ENCODE data around the gene UHMK1.
A peak's percentile ranks its signal among the peaks of the same experiment; 100 is the strongest.
"Not testable (repeated sequence)": the region's sequence is repeated elsewhere in the genome, so short reads cannot be mapped to it uniquely, and the experiment has no call there.

The UHMK1 gene, protein sequence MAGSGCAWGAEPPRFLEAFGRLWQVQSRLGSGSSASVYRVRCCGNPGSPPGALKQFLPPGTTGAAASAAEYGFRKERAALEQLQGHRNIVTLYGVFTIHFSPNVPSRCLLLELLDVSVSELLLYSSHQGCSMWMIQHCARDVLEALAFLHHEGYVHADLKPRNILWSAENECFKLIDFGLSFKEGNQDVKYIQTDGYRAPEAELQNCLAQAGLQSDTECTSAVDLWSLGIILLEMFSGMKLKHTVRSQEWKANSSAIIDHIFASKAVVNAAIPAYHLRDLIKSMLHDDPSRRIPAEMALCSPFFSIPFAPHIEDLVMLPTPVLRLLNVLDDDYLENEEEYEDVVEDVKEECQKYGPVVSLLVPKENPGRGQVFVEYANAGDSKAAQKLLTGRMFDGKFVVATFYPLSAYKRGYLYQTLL

DNA sequence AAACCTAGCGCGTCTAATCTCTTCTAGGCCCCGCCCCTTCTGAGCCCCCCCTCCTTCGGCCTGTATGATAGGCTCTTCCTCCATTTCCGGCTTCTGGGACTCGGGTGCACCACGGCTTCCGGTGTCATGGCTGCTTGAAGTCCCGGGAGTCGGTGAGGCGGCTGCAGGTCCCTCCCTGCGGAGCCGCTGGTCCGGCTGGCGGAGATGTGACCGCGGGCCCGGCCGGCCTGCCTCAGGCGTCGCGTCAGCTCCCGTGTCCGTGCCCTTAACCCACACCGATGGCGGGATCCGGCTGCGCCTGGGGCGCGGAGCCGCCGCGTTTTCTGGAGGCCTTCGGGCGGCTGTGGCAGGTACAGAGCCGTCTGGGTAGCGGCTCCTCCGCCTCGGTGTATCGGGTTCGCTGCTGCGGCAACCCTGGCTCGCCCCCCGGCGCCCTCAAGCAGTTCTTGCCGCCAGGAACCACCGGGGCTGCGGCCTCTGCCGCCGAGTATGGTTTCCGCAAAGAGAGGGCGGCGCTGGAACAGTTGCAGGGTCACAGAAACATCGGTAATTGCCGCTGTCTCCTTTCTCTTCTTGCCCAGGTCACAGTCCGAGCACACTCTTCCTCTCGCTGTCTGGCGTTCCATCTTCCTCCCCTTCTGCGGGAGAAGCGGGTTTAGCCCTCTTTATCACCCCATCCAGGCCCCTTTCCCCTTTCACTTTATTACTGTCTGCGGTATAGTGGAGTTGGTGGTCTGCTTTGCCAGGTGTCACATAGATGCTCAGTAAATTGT lies at the start of gene UHMK1:
TSS of gene UHMK1 (plus strand) at position 96 of the 773 bp plus-strand sequence. CDS start at position 279, 183 bp downstream.
- ATAC-seq (peak; percentile 99), DNase-seq (peak; percentile 84)
- Mint-ChIP-seq H3K36me3 (ENCODE audit: low read depth) (peaks cover 23% of the 10 kb centered on the region), H3K27me3 (no peaks in the 10 kb centered on the region), H3K4me3 (peak within 1 kb of the TSS; percentile 90), H3K27ac (peak within 1 kb of the TSS; percentile 89), H3K4me1 (peaks cover 33% of the 10 kb centered on the region), H3K9me3 (no peaks in the 10 kb centered on the region)

GRCh38 chr1:162454361-162454760 lies 43.3 kb upstream of the UHMK1 start:
- not testable (repeated sequence) for H3K4me3 Mint-ChIP-seq; DNase-seq; H3K9me3 Mint-ChIP-seq; H3K27ac Mint-ChIP-seq; ATAC-seq; H3K4me1 Mint-ChIP-seq; H3K36me3 Mint-ChIP-seq (ENCODE audit: low read depth); H3K27me3 Mint-ChIP-seq

GRCh38 chr1:162456323-162456722 lies 41.3 kb upstream of the UHMK1 start:
- H3K4me3 Mint-ChIP-seq = no peak overlapping the region

DNA sequence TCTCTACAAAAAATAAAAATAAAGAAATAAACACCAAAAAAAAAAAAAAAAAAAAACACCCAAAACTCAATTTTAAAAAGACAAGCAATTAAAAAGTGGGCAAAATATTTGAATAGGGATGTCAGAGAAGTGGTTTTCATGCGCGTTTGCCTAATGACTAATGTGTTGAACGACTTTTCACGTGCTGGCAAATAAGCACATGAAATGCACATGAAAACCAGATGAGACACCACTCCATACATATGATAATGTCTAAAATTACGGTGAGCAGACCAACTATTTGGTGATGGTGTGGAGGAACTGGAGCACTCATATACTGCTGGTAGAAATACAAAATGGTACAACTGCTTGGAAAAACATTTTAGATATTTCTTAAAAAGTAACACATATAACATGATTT lies 39.4 kb upstream of the UHMK1 start:
- Mint-ChIP-seq H3K4me3 (no peak overlapping the region), H3K27ac (no peak overlapping the region), H3K27me3 (no peaks in the 10 kb centered on the region), H3K4me1 (no peaks in the 10 kb centered on the region), H3K9me3 (no peaks in the 10 kb centered on the region), H3K36me3 (ENCODE audit: low read depth) (no peaks in the 10 kb centered on the region)
- no peak for ATAC-seq
- DNase-seq = no peak

More at GRCh38 chr1:162456323-162456722, 41.3 kb upstream of the UHMK1 start:
- Mint-ChIP-seq H3K4me1 (no peaks in the 10 kb centered on the region), H3K27me3 (peaks cover 2% of the 10 kb centered on the region), H3K27ac (no peak overlapping the region), H3K9me3 (no peaks in the 10 kb centered on the region), H3K36me3 (ENCODE audit: low read depth) (no peaks in the 10 kb centered on the region)
- DNase-seq (no peak), ATAC-seq (no peak)

DNA sequence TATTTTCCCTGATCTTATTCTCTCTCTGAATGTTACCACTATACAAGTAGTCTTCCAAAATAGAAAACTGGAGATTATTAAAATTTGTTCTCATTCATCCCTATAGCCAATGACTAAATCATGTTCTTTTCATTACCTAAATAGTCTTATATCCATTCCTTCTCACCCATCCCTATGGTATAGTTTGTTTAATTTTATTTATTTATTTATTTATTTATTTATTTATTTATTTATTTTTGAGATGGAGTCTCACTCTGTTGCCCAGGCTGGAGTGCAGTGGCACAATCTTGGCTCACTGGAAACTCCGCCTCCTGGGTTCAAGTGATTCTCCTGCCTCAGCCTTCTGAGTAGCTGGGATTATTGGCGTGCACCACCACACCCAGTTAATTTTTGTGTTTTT lies 35.2 kb upstream of the UHMK1 start:
- not testable (repeated sequence) for H3K36me3 Mint-ChIP-seq (ENCODE audit: low read depth); H3K4me1 Mint-ChIP-seq; H3K4me3 Mint-ChIP-seq; H3K27me3 Mint-ChIP-seq; H3K9me3 Mint-ChIP-seq; DNase-seq; ATAC-seq; H3K27ac Mint-ChIP-seq

DNA sequence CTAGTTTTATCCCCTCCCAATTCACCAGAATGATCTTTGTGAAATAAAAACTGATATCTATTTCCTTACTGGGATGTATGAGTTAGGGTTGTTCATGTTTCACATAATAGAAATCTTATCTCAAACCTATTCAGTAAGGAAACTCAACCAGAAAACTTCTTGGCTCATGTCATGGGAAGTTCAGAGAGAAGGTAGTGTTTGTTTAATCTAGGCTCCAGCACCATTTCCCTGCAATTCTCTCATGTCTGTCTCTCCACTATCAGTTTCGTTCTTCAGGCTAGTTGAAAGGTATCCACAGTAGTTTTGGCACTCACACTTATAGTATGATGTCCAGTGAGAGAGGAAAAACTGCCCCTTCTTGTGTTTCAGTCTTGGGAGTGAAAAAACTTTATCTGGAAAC lies 34.6 kb upstream of the UHMK1 start:
- H3K4me1 Mint-ChIP-seq = no peaks in the 10 kb centered on the region
- ATAC-seq = no peak
- no peak overlapping the region for H3K4me3 Mint-ChIP-seq
- H3K27me3 Mint-ChIP-seq = peaks cover 2% of the 10 kb centered on the region
- H3K36me3 Mint-ChIP-seq (ENCODE audit: low read depth) = no peaks in the 10 kb centered on the region
- peaks cover 9% of the 10 kb centered on the region for H3K9me3 Mint-ChIP-seq
- H3K27ac Mint-ChIP-seq = no peak overlapping the region
- no peak for DNase-seq

DNA sequence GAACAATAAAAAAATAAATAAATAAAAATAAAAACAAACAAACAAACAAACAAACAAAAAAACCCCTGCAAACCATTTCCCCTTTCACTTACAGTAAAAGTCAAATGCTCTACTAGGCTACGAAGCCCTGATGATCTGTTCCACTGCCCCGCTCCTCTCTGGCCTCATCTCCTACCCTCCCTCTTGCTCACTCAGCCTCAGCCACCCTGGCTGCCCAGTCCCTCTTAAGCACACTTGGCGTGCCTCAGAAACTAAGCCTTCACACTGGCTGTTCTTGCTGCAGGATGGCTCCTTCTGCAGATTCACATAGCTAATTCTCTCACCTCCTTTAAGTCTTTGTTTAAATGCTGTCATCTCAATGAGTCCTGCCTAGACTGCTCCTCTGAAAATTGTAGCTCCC lies 30.8 kb upstream of the UHMK1 start:
- Mint-ChIP-seq H3K4me1 (no peaks in the 10 kb centered on the region), H3K27ac (no peak overlapping the region), H3K4me3 (no peak overlapping the region), H3K36me3 (ENCODE audit: low read depth) (no peaks in the 10 kb centered on the region), H3K9me3 (peaks cover 9% of the 10 kb centered on the region), H3K27me3 (peaks cover 8% of the 10 kb centered on the region)
- ATAC-seq (no peak), DNase-seq (no peak)

DNA sequence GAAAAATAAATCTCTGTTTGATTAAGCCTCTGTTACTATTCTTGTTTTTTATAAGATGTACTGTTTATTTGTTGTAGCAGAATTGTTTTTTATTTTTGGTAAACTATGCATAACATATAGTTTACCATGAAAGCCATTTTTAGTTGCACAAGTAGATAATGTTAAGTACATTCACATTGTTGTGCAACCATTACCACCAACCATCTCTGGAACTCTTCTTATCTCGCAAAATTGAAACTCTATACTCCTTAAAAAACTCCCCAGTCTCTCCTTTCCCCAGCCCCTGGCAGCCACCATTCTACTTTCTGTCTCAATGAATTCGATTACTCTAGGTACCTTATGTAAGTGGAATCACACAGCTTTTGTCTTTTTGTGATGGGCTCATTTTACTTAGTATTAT lies 27.4 kb upstream of the UHMK1 start:
- no peak for ATAC-seq
- H3K27me3 Mint-ChIP-seq = peaks cover 13% of the 10 kb centered on the region
- H3K9me3 Mint-ChIP-seq = peaks cover 7% of the 10 kb centered on the region
- H3K36me3 Mint-ChIP-seq (ENCODE audit: low read depth) = no peaks in the 10 kb centered on the region
- no peak overlapping the region for H3K4me3 Mint-ChIP-seq
- no peaks in the 10 kb centered on the region for H3K4me1 Mint-ChIP-seq
- no peak for DNase-seq
- no peak overlapping the region for H3K27ac Mint-ChIP-seq

DNA sequence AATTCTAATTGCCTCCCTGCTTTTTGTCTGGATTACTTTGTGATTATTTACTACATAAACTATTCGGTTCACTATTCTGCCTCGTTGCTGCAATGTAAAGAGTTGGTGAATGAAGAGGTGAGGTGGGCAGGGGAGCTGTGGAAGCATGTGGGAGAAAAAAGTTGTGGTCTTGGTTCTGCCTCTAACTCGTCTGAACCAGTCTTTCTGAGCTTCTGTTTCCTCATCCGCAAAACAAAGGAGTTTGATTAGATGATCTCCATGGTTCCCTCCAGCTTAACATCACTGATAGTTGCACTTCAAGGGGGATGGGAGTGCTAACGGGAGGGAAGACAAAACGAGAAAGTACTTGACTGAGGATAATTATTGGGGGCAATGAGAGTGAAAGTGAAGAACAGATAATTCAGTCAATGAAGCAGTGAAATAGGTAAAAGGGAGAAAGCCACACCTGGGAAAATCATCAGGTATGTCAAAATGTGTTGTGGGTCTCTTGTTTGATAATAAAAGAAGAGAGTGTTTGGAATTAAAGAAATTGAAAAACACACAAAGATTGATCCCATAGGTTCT lies 26.2 kb upstream of the UHMK1 start:
- H3K36me3 Mint-ChIP-seq (ENCODE audit: low read depth) = peaks cover 2% of the 10 kb centered on the region
- H3K4me3 Mint-ChIP-seq = no peak overlapping the region
- H3K27me3 Mint-ChIP-seq = peaks cover 13% of the 10 kb centered on the region
- ATAC-seq (no peak), DNase-seq (no peak)
- no peak overlapping the region for H3K27ac Mint-ChIP-seq
- no peaks in the 10 kb centered on the region for H3K4me1 Mint-ChIP-seq
- H3K9me3 Mint-ChIP-seq = peaks cover 14% of the 10 kb centered on the region

- Mint-ChIP-seq H3K27me3 (peaks cover 11% of the 10 kb centered on the region), H3K4me3 (no peak overlapping the region), H3K36me3 (ENCODE audit: low read depth) (peaks cover 2% of the 10 kb centered on the region), H3K4me1 (no peaks in the 10 kb centered on the region), H3K27ac (no peak overlapping the region), H3K9me3 (peaks cover 18% of the 10 kb centered on the region)
- ATAC-seq (no peak), DNase-seq (no peak)
Observed at GRCh38 chr1:162475089-162475488, 22.5 kb upstream of the UHMK1 start.

- no peak for DNase-seq
- peaks cover 14% of the 10 kb centered on the region for H3K27me3 Mint-ChIP-seq
- H3K36me3 Mint-ChIP-seq (ENCODE audit: low read depth) = peaks cover 2% of the 10 kb centered on the region
- ATAC-seq = no peak
- H3K9me3 Mint-ChIP-seq = peaks cover 18% of the 10 kb centered on the region
- H3K27ac Mint-ChIP-seq = no peak overlapping the region
- H3K4me1 Mint-ChIP-seq = no peaks in the 10 kb centered on the region
- no peak overlapping the region for H3K4me3 Mint-ChIP-seq
Observed at GRCh38 chr1:162475539-162476185, 22.0 kb upstream of the UHMK1 start.

DNA sequence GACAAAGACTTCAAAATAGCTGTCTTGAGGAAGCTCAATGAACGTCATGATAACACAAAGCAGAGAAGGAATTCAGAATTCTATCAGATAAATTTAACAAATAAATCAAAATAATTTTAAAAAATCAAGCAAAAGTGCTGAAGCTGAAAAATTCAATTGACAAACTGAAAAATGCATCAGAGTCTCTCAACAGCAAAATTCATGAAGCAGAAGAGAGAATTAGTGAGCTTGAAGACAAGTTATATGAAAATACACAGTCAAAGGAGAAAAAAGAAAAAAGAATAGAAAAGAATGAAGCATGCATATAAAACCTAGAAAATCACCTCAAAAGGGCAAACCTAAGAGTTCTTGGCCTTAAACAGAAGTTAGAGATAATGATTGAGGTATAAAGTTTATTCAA lies 21.0 kb upstream of the UHMK1 start:
- ATAC-seq (no peak), DNase-seq (no peak)
- Mint-ChIP-seq H3K36me3 (ENCODE audit: low read depth) (peaks cover 2% of the 10 kb centered on the region), H3K27me3 (peaks cover 8% of the 10 kb centered on the region), H3K9me3 (peaks cover 18% of the 10 kb centered on the region), H3K4me3 (no peak overlapping the region), H3K4me1 (no peaks in the 10 kb centered on the region), H3K27ac (no peak overlapping the region)

DNA sequence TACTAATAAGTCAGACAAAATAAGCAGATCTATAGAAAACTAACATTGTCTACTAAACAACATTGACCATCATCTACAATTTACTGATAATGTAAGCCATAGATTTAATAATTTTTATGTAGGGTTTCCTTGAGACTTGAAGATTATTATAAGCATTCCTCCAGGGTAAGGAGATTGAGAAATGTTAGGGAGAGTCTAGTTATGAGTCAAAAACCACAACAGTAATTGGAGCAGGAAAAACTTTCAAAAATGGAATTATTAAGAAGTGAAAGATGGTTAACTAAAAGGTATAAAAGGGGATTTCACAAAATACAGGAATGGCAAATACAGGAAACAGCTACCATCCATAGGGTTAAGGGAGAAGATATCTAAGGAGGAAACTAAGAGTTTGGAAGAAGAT lies 12.4 kb upstream of the UHMK1 start:
- H3K9me3 Mint-ChIP-seq = no peaks in the 10 kb centered on the region

GRCh38 chr1:162487241-162487640 lies 10.4 kb upstream of the UHMK1 start:
- Mint-ChIP-seq H3K27ac (no peak overlapping the region), H3K9me3 (no peaks in the 10 kb centered on the region), H3K36me3 (ENCODE audit: low read depth) (no peaks in the 10 kb centered on the region), H3K27me3 (peaks cover 33% of the 10 kb centered on the region), H3K4me1 (no peaks in the 10 kb centered on the region), H3K4me3 (no peak overlapping the region)
- ATAC-seq = no peak
- no peak for DNase-seq

More for the DNA sequence above, 12.4 kb upstream of the UHMK1 start:
- H3K27ac Mint-ChIP-seq = no peak overlapping the region
- H3K4me1 Mint-ChIP-seq = no peaks in the 10 kb centered on the region
- DNase-seq = no peak
- no peaks in the 10 kb centered on the region for H3K36me3 Mint-ChIP-seq (ENCODE audit: low read depth)
- H3K4me3 Mint-ChIP-seq = no peak overlapping the region
- H3K27me3 Mint-ChIP-seq = peaks cover 33% of the 10 kb centered on the region
- ATAC-seq = no peak
